HL-60/S4 treated with retinoic acid at 250 ng/mL for 4 days and 3 days (cell line): ENCODE measurements around the gene PITPNM3.

ENCODE experiments used
- in situ Hi-C: fragments of 300-500 bp; cut with MboI; formaldehyde crosslinking; loops from 2 replicates; pipeline ENCODE4 v1.7.0; 2022; ENCODE audit warnings: low sequenced_read_pairs

The PITPNM3 gene

GRCh38 chr17:6528557-6528956, 27.8 kb downstream of the PITPNM3 start:
- in situ Hi-C loops = no loop called here

GRCh38 chr17:6526362-6527152, 29.8 kb downstream of the PITPNM3 start:
- in situ Hi-C loops = no loop called here

GRCh38 chr17:6525731-6526130, 30.6 kb downstream of the PITPNM3 start:
- in situ Hi-C loops = no loop called here

GRCh38 chr17:6525141-6525540, 31.2 kb downstream of the PITPNM3 start:
- in situ Hi-C loops = no loop called here

- in situ Hi-C loops = no loop called here
These were observed 31.8 kb downstream of the PITPNM3 start for GRCh38 chr17:6524520-6524919.

GRCh38 chr17:6523809-6524355, 32.5 kb downstream of the PITPNM3 start:
- in situ Hi-C loops = no loop called here

GRCh38 chr17:6523330-6523729, 33.0 kb downstream of the PITPNM3 start:
- in situ Hi-C loops = no loop called here

- in situ Hi-C loops = no loop called here
These were observed 34.8 kb downstream of the PITPNM3 start for GRCh38 chr17:6521586-6521985.

GRCh38 chr17:6517062-6517461, 39.3 kb downstream of the PITPNM3 start:
- in situ Hi-C loops = no loop called here

- in situ Hi-C loops = no loop called here
These were observed 42.0 kb downstream of the PITPNM3 start for GRCh38 chr17:6514371-6514770.

GRCh38 chr17:6512552-6512951, 43.8 kb downstream of the PITPNM3 start:
- in situ Hi-C loops = no loop called here

- in situ Hi-C loops = no loop called here
These were observed 45.9 kb downstream of the PITPNM3 start for GRCh38 chr17:6510321-6510977.

GRCh38 chr17:6509921-6510320, 46.4 kb downstream of the PITPNM3 start:
- in situ Hi-C loops = no loop called here

- in situ Hi-C loops = no loop called here
These were observed 47.2 kb downstream of the PITPNM3 start for GRCh38 chr17:6509031-6509771.

GRCh38 chr17:6508519-6509030, 47.8 kb downstream of the PITPNM3 start:
- in situ Hi-C loops = no loop called here

- in situ Hi-C loops = no loop called here
These were observed 48.3 kb downstream of the PITPNM3 start for GRCh38 chr17:6508016-6508415.

GRCh38 chr17:6507535-6507934, 48.8 kb downstream of the PITPNM3 start:
- in situ Hi-C loops = no loop called here

GRCh38 chr17:6506679-6507231, 49.6 kb downstream of the PITPNM3 start:
- in situ Hi-C loops = no loop called here

- in situ Hi-C loops = no loop called here
These were observed 50.8 kb downstream of the PITPNM3 start for GRCh38 chr17:6505425-6506142.

- in situ Hi-C loops = no loop called here
These were observed 52.6 kb downstream of the PITPNM3 start for GRCh38 chr17:6503641-6504195.
